Activated CD8-positive, alpha-beta memory T cell treated with anti-CD3 and anti-CD28 coated beads, Interleukin-2, amount 50 U/mL, for 1 hour (primary cell): ENCODE data around the gene NCAPD2.
"Not testable (repeated sequence)": the region's sequence is repeated elsewhere in the genome, so short reads cannot be mapped to it uniquely, and the experiment has no call there.

Experiments used
- DNase-seq: peaks from one replicate; pipeline ENCODE4 v3.0.0-alpha.2; 2020; ENCODE audit errors: extremely low read depth

Gene NCAPD2

GRCh38 chr12:6492838-6493496 is 935 bp upstream of the NCAPD2 start, which contains the start of gene MRPL51:
TSS of gene MRPL51 (minus strand) at chr12:6493262. CDS start at chr12:6493136, 126 bp downstream.
- DNase-seq, result peak; percentile 79

DNA sequence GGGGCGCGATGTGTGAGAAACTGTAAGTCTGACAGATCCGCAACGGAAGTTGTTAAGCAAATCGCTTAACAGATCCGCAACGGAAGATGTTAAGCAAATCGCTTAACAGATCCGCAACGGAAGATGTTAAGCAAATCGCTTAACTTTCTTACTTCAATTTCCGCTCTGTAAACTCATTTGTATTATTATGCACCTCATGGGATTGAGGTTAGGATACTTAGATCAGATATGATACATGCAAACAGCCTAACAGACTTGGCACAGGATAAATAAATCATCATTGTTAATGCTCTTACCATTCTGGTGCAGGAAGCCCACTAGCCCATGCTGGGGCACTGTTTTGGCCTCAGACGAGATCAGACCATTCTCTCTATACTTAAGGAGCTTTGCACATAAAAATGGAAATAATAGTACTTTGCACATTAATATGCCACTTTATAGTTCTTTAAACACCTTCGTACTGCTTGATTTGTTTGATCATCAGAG is 399 bp downstream of the NCAPD2 start:
- DNase-seq, result no peak

- DNase-seq, result no peak
Measured at GRCh38 chr12:6494968-6495367, 1.1 kb downstream of the NCAPD2 start.

- not testable (repeated sequence) for DNase-seq
Measured at GRCh38 chr12:6497291-6497690, 3.4 kb downstream of the NCAPD2 start.

DNA sequence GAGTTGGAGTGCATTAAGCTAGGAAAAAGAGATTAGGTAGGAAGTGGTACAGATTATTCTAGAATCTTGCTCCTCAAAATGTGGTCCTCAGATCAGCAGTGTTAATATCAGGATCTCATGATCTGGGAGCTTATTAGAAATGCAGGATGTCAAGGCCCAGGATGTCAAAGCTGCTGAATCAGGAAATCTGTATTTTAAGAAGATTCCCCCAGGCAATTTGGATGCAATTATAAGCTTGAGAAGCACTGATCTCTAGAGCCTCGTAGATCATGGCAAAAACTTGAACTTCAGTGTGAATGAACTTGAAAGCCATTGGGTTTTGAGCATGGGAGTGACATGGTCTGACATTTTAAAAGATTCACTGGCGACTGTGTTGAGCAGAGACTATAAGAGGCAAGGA is 6.6 kb downstream of the NCAPD2 start:
- no peak for DNase-seq

DNA sequence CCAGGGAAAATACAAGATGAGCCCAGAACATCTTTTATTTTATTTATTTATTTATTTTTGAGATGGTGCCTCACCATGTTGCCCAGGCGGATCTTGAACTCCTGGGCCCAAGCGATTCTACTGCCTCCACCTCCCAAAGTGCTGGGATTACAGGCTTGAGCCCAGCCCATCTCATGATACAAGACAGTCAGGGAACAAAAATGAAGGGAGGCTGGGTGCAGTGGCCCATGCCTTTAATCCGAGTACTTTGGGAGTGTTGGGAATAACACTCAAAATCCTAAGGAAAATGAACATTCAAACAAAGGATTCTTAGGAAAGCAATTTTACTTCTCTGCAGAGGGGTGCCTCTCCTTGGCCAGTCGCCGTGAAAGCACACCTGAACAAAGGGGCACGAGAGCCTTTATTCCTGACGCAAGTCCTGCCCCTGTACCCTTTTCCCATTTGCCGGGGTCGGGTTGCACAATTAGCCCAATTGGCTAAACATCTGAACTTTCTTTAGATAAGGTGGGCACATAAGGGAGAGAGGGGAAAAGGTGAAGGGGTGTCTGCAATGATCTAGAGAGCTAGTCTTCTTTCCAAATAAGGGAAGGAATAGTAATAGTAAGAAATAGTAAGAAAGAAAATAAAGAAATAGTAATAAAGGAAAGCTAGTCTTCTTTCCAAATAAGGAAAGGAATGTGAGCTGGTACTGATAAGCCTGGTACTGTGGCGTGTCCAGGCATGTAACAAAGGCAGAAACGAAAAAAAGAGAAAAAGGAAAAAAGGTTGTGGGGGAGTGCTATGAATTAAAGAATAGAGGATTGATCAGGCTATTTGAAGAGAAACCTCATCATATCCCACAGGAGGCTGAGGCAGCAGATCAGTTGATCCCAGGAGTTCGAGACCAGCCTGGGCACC is 13.4 kb downstream of the NCAPD2 start:
- DNase-seq, result no peak

DNA sequence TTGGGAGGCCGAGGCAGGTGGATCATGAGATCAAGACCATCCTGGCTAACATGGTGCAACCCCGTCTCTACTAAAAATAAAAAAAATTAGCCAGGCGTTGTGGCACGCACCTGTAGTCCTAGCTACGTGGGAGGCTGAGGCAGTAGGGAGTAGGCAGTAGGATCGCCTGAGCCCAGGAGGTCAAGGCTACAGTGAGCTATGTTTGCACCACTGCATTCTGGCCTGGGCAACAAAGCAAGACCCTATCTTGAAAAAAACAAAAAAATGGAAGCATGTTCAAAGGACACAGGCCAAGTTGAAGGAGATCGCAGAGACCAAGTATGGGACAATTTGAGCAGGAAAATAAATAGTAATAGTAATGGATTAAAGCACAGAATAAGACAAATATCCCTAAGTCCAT is 14.2 kb downstream of the NCAPD2 start:
- no peak for DNase-seq

- no peak for DNase-seq
Measured at GRCh38 chr12:6520186-6520585, 26.3 kb downstream of the NCAPD2 start.

GRCh38 chr12:6522193-6522592 is 28.3 kb downstream of the NCAPD2 start:
- no peak for DNase-seq

GRCh38 chr12:6523708-6524107 is 29.8 kb downstream of the NCAPD2 start:
- no peak for DNase-seq

GRCh38 chr12:6524648-6525047 is 30.7 kb downstream of the NCAPD2 start:
- DNase-seq, result no peak

DNA sequence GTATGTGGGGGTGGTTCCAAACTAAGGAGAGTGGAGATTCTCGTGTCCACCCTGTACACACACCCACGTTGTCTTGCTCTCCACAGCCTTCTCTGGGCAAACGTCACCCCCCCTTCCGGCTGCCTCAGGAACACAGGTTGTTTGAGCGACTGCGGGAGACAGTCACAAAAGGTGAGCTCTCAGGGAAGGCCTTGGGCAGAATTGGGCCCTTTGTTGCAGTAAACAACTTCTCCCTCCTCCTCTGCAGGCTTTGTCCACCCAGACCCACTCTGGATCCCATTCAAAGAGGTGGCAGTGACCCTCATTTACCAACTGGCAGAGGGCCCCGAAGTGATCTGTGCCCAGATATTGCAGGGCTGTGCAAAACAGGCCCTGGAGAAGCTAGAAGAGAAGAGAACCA is 32.3 kb downstream of the NCAPD2 start:
- no peak for DNase-seq

DNA sequence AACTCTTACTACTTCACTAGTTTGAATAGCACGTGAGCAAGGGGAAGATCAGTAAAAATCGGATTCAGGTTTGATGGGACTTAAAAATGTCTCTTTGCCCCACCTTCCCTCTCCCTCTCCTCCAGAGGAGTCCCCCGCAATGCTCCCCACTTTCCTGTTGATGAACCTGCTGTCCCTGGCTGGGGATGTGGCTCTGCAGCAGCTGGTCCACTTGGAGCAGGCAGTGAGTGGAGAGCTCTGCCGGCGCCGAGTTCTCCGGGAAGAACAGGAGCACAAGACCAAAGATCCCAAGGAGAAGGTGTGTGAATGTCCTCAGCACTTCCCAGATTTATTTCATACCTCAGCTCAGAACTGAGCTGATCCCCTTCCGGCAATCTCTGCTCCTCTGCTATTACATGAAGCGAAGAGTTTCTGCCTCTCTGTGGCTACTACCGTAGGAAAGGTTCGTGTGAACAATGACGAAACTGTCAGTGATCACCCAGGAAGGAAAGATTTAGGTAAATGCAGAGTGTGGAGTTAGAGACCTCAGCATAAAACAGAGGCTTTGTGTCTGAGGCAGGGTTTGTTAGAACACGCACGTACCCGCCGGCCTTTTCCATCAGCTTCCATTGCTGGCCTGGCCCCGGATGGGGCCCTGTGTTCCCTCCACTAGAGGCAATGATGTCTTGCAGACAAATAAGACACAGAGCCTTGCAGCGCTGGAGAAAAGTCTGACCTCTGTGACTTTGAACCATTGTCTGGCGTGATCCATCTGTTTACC is 33.0 kb downstream of the NCAPD2 start:
- no peak for DNase-seq

GRCh38 chr12:6527711-6528110 is 33.8 kb downstream of the NCAPD2 start:
- DNase-seq, result no peak

DNA sequence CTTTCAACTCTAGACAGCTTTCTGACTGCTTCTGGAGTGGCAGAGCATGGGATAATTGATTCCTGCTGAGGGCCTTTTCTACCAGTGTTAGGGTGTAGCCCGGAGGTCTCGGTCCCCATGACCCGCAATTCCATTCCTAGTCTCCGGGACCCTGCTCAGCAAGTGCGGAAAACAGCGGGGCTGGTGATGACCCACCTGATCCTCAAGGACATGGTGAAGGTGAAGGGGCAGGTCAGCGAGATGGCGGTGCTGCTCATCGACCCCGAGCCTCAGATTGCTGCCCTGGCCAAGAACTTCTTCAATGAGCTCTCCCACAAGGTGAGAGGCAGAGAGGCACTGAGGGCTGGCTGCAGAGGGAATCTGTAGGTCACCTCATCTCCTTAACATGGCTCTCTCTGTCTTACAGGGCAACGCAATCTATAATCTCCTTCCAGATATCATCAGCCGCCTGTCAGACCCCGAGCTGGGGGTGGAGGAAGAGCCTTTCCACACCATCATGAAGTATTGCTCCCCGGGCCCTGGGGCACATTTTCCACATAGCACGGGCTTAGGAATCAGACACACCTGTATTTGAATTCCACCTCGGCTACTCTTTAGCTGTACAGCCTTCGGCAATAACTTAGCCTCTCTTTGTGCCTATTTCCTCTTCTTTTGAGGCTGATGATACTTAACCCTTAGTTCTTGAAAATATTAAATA is 34.8 kb downstream of the NCAPD2 start:
- DNase-seq, result no peak

- no peak for DNase-seq
Measured at GRCh38 chr12:6529291-6529737, 35.4 kb downstream of the NCAPD2 start.

DNA sequence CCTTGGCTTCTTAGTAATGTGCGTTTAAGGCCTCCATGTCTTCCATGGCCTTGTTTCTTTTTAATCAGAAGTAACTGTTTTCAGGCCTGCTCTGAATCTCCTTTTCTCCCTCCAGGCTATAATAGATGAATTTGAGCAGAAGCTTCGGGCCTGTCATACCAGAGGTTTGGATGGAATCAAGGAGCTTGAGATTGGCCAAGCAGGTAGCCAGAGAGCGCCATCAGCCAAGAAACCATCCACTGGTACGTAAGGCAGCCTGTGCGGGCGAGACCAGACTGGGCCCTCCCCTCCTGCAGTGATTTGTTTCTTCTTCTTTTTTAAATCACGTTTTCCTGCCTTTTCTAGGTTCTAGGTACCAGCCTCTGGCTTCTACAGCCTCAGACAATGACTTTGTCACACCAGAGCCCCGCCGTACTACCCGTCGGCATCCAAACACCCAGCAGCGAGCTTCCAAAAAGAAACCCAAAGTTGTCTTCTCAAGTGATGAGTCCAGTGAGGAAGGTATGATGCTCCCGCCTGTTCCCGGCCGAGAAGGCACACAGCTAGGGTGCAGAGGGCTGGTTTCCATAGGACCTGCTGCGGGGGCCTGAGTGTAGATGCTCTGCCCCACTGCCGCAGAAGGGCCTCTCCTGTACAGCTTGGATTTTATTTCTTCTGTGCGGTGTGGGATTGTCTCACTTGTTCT is 36.8 kb downstream of the NCAPD2 start:
- DNase-seq, result no peak

- DNase-seq, result peak; percentile 83
Measured at GRCh38 chr12:6532051-6532926, 38.4 kb downstream of the NCAPD2 start.

GRCh38 chr12:6532927-6533652 is 39.2 kb downstream of the NCAPD2 start:
- DNase-seq, result no peak

- DNase-seq, result no peak
Measured at GRCh38 chr12:6533653-6533922, 39.7 kb downstream of the NCAPD2 start.
